GM12878 (cell line): ENCODE results near the gene MAPK8. TPM values are rescaled to one million over a fixed set of nuclear protein-coding genes. Genes with fewer than 3 reads are reported as not detected.

Experiments used
- ATAC-seq: fragments of 200-7000 bp; cut with Tn5 transposase; 3 replicates; pipeline ENCODE4 v1.9.1; 2020; ENCODE audit warnings: mild to moderate bottlenecking, moderate library complexity
- BruUV-seq: library from RNA; stranded (reverse); fragments of 400-500 nt; replicated peaks from 2 replicates; lab custom pipeline; 2021; lab: Mats Ljungman, UMichigan
- CTCF ChIA-PET: fragments of 300-600 bp; sonication (Branson Sonifier 250); formaldehyde crosslinking; extraction: SDS; loops from one replicate; lab custom pipeline; 2021; ENCODE audit warnings: inconsistent platforms; lab: Yijun Ruan, JAX
- POLR2A ChIA-PET: fragments of 350-600 bp; formaldehyde crosslinking; extraction: SDS; loops from one replicate; lab custom pipeline; 2021; ENCODE audit warnings: inconsistent platforms; lab: Charles Lee
- RAD21 ChIA-PET: fragments of 300-600 bp; sonication (Branson Sonifier 250); formaldehyde crosslinking; loops from one replicate; lab custom pipeline; 2023; ENCODE audit warnings: antibody characterized with exemption; ENCODE audit not compliant: unreplicated experiment; lab: Charles Lee
- SMC1A ChIA-PET: fragments of 300-600 bp; sonication (Branson Sonifier 250); formaldehyde crosslinking; loops from one replicate; lab custom pipeline; 2023; ENCODE audit not compliant: unreplicated experiment, uncharacterized antibody; lab: Charles Lee
- DNase-seq: peaks from one replicate; pipeline ENCODE4 v3.0.0-alpha.2; 2011; ENCODE audit warnings: low read depth, low spot score
- FAIRE-seq: peaks from 3 replicates; lab custom pipeline; 2011; peaks lifted over from hg19 to GRCh38; lab: Jason Lieb, UNC
- H2AFZ ChIP-seq: 2 replicates; pipeline ENCODE4 v1.6.0; 2011; ENCODE audit warnings: low read depth, low read length, control low read depth; ENCODE audit not compliant: control insufficient read depth
- H3K27ac ChIP-seq: 2 replicates; pipeline ENCODE4 v1.5.1; 2011; ENCODE audit warnings: control low read depth; ENCODE audit not compliant: control insufficient read depth, insufficient read depth
- H3K27me3 ChIP-seq, 2 experiments: replicated peaks in 1 of 2; 2 replicates each; pipeline versions ENCODE4 v1.6.0 to v1.6.1; 2011; ENCODE audit warnings: low read length in 1 of 2; ENCODE audit not compliant: control insufficient read depth in 2 of 2, insufficient read depth in 2 of 2
- H3K36me3 ChIP-seq, 2 experiments: 2 replicates each; pipeline ENCODE4 v1.5.1; 2011; ENCODE audit warnings: low read length in 1 of 2; ENCODE audit not compliant: control insufficient read depth in 2 of 2, insufficient read depth in 2 of 2
- H3K4me1 ChIP-seq: 2 replicates; pipeline ENCODE4 v1.6.1; 2011; ENCODE audit warnings: mild to moderate bottlenecking, low read length, moderate library complexity, mixed read lengths; ENCODE audit not compliant: control insufficient read depth, insufficient read depth
- H3K4me2 ChIP-seq: 2 replicates; pipeline ENCODE4 v1.6.0; 2011; ENCODE audit warnings: control low read depth; ENCODE audit not compliant: control insufficient read depth, insufficient read depth
- H3K4me3 ChIP-seq: fragments of 200-600 bp; sonication (generic); 2 replicates; pipeline ENCODE4 v1.5.1; 2016
- H3K79me2 ChIP-seq: 2 replicates; pipeline ENCODE4 v1.6.0; 2011; ENCODE audit warnings: low read length; ENCODE audit not compliant: control insufficient read depth, insufficient read depth
- H3K9ac ChIP-seq: 2 replicates; pipeline ENCODE4 v1.8.0; 2011; ENCODE audit warnings: low read length, control low read depth, mixed read lengths; ENCODE audit not compliant: control insufficient read depth, insufficient read depth
- H3K9me3 ChIP-seq: replicated peaks from 3 replicates; pipeline ENCODE4 v1.5.1; 2011; ENCODE audit warnings: mild to moderate bottlenecking, low read length; ENCODE audit not compliant: control insufficient read depth, insufficient read depth
- H4K20me1 ChIP-seq: 2 replicates; pipeline ENCODE4 v1.6.0; 2011; ENCODE audit not compliant: control insufficient read depth, insufficient read depth
- CBX3 ChIP-seq: fragments of 200-600 bp; sonication (generic); IDR thresholded peaks from 2 replicates; pipeline ENCODE4 v1.6.1; 2016; ENCODE audit warnings: low read depth, borderline replicate concordance
- CUX1 ChIP-seq: IDR thresholded peaks from 2 replicates; pipeline ENCODE4 v1.6.1; 2012; ENCODE audit warnings: improper control_type of control experiment, low read depth, low read length; ENCODE audit not compliant: insufficient replicate concordance
- IKZF1 ChIP-seq: fragments of 450-650 bp; conservative IDR thresholded peaks from 2 replicates; pipeline ENCODE4 v1.6.1; 2017; ENCODE audit warnings: antibody characterized with exemption, mild to moderate bottlenecking
- IKZF2 ChIP-seq, 2 experiments: fragments of 450-650 bp; IDR thresholded peaks; 2 replicates each; pipeline ENCODE4 v1.6.1; 2017; ENCODE audit warnings: mild to moderate bottlenecking in 2 of 2, moderate library complexity in 2 of 2
- MYC ChIP-seq: IDR thresholded peaks from 2 replicates; pipeline ENCODE4 v1.6.1; 2011; ENCODE audit warnings: mild to moderate bottlenecking, low read length, moderate library complexity, inconsistent platforms; ENCODE audit not compliant: insufficient read depth, insufficient replicate concordance, insufficient read length, severe bottlenecking
- RAD21 ChIP-seq: IDR thresholded peaks from 2 replicates; pipeline ENCODE4 v1.6.1; 2011; ENCODE audit warnings: mild to moderate bottlenecking, low read depth, low read length, moderate library complexity; ENCODE audit not compliant: insufficient read depth
- SMAD5 ChIP-seq: IDR thresholded peaks from 2 replicates; pipeline ENCODE4 v1.6.1; 2016; ENCODE audit warnings: antibody characterized with exemption, low read depth
- WGBS: methylation state at CpG from one replicate; pipeline ENCODE4 v1.1.6; 2016; ENCODE audit warnings: low lambda C conversion rate; ENCODE audit not compliant: insufficient replicate concordance, insufficient coverage; ENCODE audit errors: missing lambda C conversion rate; 5-methylcytosine and 5-hydroxymethylcytosine counted together
- in situ Hi-C: fragments of 300-500 bp; cut with MboI; formaldehyde crosslinking; loops from 9 replicates; pipeline ENCODE4 v1.14.3; 2018; ENCODE audit warnings: mixed read lengths
- intact Hi-C: fragments of 100-400 bp; cut with micrococcal nuclease; formaldehyde crosslinking; loops from one replicate; pipeline ENCODE4 v1.14.2; 2022; ENCODE audit not compliant: unreplicated experiment
- polyA plus RNA-seq, 11 experiments: library from polyadenylated mRNA; depleted of rRNA in 4 of 11; unstranded in 6 of 11; stranded (reverse) in 5 of 11; fragments of >200 nt; fragmentation: Nextera tagmentation in 4 of 11; fragmentation: Illumina TruSeq in 1 of 11; extraction: Ambion mirVana in 4 of 11; extraction: Trizol in 1 of 11; gene quantifications; 1 replicate in 1 of 11; 2 replicates in 10 of 11; pipeline versions ENCODE4 v1.2.1 to v1.2.3, GENCODE V29; 2011 to 2016; ENCODE audit warnings: inconsistent platforms in 2 of 11, missing spikeins in 2 of 11, low read depth in 1 of 11
- total RNA-seq, 4 experiments: library from RNA; depleted of rRNA in 3 of 4; stranded (reverse); fragments of >200 nt in 3 of 4; fragmentation: Illumina TruSeq in 1 of 4; extraction: Trizol in 1 of 4; gene quantifications; 2 replicates each; pipeline versions ENCODE4 v1.2.1 to v1.2.3, GENCODE V29; 2013 to 2021
- TF ChIP-seq, protein P1 (sequence below): fragments of 450-650 bp; IDR thresholded peaks from 2 replicates; pipeline ENCODE4 v1.6.1; 2018; ENCODE audit warnings: borderline replicate concordance, mild to moderate bottlenecking; ENCODE audit not compliant: partially characterized antibody
- TF ChIP-seq, protein P2 (sequence below): fragments of 450-650 bp; IDR thresholded peaks from 2 replicates; pipeline ENCODE4 v1.6.1; 2017; ENCODE audit warnings: mild to moderate bottlenecking, low read depth, inconsistent platforms; ENCODE audit not compliant: poor library complexity, severe bottlenecking
- TF ChIP-seq, protein P3 (sequence below): fragments of 450-650 bp; IDR thresholded peaks from 2 replicates; pipeline ENCODE4 v1.6.1; 2016; ENCODE audit warnings: mild to moderate bottlenecking

MAPK8 gene
- total and polyA plus RNA-seq, 10 of the 15 experiments (the other 5 are each of a cell fraction or from before 2014, with no cell fraction given), result 3.9 to 102 (median 40.0) TPM

GRCh38 chr10:48389846-48390557 is 83.5 kb downstream of the MAPK8 start:
- SMC1A ChIA-PET, result interaction anchor here (0.7 to 1.9 kb wide), 8 partner anchors 8 to 46 kb away, joined by 3 to 8 read pairs (median 4); no protein-coding TSS in a partner anchor
- ATAC-seq, result no peak
- intact Hi-C loops, result no loop called here
- TF ChIP-seq CBX3, result no peak
- TF ChIP-seq IKZF2 (IDR thresholded peaks at IDR 0.05), result no peak
- TF ChIP-seq, protein P1, sequence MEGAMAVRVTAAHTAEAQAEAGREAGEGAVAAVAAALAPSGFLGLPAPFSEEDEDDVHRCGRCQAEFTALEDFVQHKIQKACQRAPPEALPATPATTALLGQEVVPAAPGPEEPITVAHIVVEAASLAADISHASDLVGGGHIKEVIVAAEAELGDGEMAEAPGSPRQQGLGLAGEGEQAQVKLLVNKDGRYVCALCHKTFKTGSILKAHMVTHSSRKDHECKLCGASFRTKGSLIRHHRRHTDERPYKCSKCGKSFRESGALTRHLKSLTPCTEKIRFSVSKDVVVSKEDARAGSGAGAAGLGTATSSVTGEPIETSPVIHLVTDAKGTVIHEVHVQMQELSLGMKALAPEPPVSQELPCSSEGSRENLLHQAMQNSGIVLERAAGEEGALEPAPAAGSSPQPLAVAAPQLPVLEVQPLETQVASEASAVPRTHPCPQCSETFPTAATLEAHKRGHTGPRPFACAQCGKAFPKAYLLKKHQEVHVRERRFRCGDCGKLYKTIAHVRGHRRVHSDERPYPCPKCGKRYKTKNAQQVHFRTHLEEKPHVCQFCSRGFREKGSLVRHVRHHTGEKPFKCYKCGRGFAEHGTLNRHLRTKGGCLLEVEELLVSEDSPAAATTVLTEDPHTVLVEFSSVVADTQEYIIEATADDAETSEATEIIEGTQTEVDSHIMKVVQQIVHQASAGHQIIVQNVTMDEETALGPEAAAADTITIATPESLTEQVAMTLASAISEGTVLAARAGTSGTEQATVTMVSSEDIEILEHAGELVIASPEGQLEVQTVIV, result no peak
- no peak for TF ChIP-seq SMAD5
- TF ChIP-seq, protein P2, sequence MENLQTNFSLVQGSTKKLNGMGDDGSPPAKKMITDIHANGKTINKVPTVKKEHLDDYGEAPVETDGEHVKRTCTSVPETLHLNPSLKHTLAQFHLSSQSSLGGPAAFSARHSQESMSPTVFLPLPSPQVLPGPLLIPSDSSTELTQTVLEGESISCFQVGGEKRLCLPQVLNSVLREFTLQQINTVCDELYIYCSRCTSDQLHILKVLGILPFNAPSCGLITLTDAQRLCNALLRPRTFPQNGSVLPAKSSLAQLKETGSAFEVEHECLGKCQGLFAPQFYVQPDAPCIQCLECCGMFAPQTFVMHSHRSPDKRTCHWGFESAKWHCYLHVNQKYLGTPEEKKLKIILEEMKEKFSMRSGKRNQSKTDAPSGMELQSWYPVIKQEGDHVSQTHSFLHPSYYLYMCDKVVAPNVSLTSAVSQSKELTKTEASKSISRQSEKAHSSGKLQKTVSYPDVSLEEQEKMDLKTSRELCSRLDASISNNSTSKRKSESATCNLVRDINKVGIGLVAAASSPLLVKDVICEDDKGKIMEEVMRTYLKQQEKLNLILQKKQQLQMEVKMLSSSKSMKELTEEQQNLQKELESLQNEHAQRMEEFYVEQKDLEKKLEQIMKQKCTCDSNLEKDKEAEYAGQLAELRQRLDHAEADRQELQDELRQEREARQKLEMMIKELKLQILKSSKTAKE, result no peak
- no peak for TF ChIP-seq MYC
- no peak for TF ChIP-seq CUX1
- no peak for TF ChIP-seq RAD21
- TF ChIP-seq, protein P3, sequence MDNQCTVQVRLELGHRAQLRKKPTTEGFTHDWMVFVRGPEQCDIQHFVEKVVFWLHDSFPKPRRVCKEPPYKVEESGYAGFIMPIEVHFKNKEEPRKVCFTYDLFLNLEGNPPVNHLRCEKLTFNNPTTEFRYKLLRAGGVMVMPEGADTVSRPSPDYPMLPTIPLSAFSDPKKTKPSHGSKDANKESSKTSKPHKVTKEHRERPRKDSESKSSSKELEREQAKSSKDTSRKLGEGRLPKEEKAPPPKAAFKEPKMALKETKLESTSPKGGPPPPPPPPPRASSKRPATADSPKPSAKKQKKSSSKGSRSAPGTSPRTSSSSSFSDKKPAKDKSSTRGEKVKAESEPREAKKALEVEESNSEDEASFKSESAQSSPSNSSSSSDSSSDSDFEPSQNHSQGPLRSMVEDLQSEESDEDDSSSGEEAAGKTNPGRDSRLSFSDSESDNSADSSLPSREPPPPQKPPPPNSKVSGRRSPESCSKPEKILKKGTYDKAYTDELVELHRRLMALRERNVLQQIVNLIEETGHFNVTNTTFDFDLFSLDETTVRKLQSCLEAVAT, result no peak
- no peak for TF ChIP-seq IKZF1

More at GRCh38 chr10:48389846-48390557, 83.5 kb downstream of the MAPK8 start:
- ChIA-PET CTCF (interaction anchor here (1.0 to 1.7 kb wide), 5 partner anchors 8 to 26 kb away, joined by 3 to 5 read pairs (median 4); no protein-coding TSS in a partner anchor), RAD21 (interaction anchor here (1.4 kb wide), 1 partner anchor 159 kb away, joined by 4 read pairs; no protein-coding TSS in a partner anchor), POLR2A (interaction anchor here (1.8 kb wide), 1 partner anchor 10 kb away, joined by 4 read pairs; no protein-coding TSS in a partner anchor)
- peaks cover 2% of the 10 kb centered on the region; the same call in 1 of the 2 replicates for H3K79me2 ChIP-seq
- DNase-seq (no peak), FAIRE-seq (no peak)
- H3K9ac ChIP-seq, result no peak overlapping the region
- H3K4me1 ChIP-seq, result peaks cover 6% of the 10 kb centered on the region; the same call in 1 of the 2 replicates
- H3K4me2 ChIP-seq, result no peak overlapping the region
- no peak overlapping the region for H3K27ac ChIP-seq
- H4K20me1 ChIP-seq, result no peaks in the 10 kb centered on the region
- in situ Hi-C loops, result no loop called here
- H3K9me3 ChIP-seq, result no peaks in the 10 kb centered on the region
- no peaks in the 10 kb centered on the region for H3K36me3 ChIP-seq
- H2AFZ ChIP-seq, result no peak overlapping the region
- BruUV-seq, result no TSS peak
- no peak overlapping the region for H3K4me3 ChIP-seq
- H3K27me3 ChIP-seq, result no peaks in the 10 kb centered on the region
- 100% methylated on average over 2 of the region's 2 CpGs for WGBS
